Measurements from ENCODE around the gene KCNV2. TPM values are rescaled to one million over a fixed set of nuclear protein-coding genes. Genes with fewer than 3 reads are reported as not detected.
"Not testable (repeated sequence)": the region's sequence is repeated elsewhere in the genome, so short reads cannot be mapped to it uniquely, and the experiment has no call there.

The KCNV2 gene
- total RNA-seq, 2 experiments from 2014 or later, result not detected

GRCh38 chr9:2697492-2697891 lies 19.8 kb upstream of the KCNV2 start:
- Mint-ChIP-seq H3K4me1 (ENCODE audit: low read depth) (no peaks in the 10 kb centered on the region), H3K9me3 (no peaks in the 10 kb centered on the region), H3K27me3 (ENCODE audit: low read depth) (no peaks in the 10 kb centered on the region), H3K4me3 (no peak overlapping the region), H3K27ac (no peak overlapping the region), H3K36me3 (ENCODE audit: low read depth) (peaks cover 3% of the 10 kb centered on the region)
- intact Hi-C loops (cut with micrococcal nuclease), result no loop called here
- CTCF ChIA-PET, result no interaction called here
- no peak for DNase-seq

GRCh38 chr9:2700398-2700797 lies 16.9 kb upstream of the KCNV2 start:
- DNase-seq, result no peak
- H3K9me3 Mint-ChIP-seq, result no peaks in the 10 kb centered on the region
- peaks cover 3% of the 10 kb centered on the region for H3K36me3 Mint-ChIP-seq (ENCODE audit: low read depth)
- H3K27me3 Mint-ChIP-seq (ENCODE audit: low read depth), result no peaks in the 10 kb centered on the region
- intact Hi-C loops (cut with micrococcal nuclease), result no loop called here
- H3K27ac Mint-ChIP-seq, result no peak overlapping the region
- no peak overlapping the region for H3K4me3 Mint-ChIP-seq
- no peaks in the 10 kb centered on the region for H3K4me1 Mint-ChIP-seq (ENCODE audit: low read depth)
- CTCF ChIA-PET, result no interaction called here

DNA sequence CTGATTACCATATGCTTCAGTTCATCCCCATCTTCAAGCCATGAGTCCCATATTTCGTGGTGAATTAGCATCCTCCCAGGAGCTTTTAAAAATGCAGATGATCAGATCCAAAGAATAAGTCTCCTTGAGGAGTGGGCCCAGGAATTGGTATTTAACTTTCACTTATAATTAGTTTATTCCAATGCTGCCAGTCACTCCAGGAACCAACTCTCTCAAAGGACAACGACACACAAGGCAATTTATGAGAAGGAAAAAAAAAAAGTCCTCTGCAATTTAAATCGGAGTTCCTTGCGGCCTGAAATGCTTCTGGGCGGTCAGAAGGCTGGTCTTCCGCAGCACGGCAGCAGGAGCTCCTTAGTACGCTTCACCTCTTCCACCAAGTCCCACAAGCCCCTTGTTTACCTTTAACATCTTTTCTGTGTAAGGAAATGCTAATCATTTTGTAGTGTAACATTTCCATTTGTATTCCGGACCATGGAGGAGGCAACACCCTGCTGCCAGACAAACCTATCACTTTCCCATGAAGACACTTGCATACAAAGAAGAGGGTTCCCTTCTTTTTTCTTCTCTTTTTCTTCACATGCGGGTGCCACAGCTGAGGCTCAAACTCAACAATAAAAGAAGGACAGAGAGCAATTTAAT lies 16.3 kb upstream of the KCNV2 start:
- intact Hi-C loops (cut with micrococcal nuclease), result no loop called here
- CTCF ChIA-PET, result no interaction called here
- no peaks in the 10 kb centered on the region for H3K9me3 Mint-ChIP-seq
- no peak overlapping the region for H3K4me3 Mint-ChIP-seq
- H3K27me3 Mint-ChIP-seq (ENCODE audit: low read depth), result no peaks in the 10 kb centered on the region
- no peaks in the 10 kb centered on the region for H3K4me1 Mint-ChIP-seq (ENCODE audit: low read depth)
- peaks cover 3% of the 10 kb centered on the region for H3K36me3 Mint-ChIP-seq (ENCODE audit: low read depth)
- no peak overlapping the region for H3K27ac Mint-ChIP-seq
- no peak for DNase-seq

DNA sequence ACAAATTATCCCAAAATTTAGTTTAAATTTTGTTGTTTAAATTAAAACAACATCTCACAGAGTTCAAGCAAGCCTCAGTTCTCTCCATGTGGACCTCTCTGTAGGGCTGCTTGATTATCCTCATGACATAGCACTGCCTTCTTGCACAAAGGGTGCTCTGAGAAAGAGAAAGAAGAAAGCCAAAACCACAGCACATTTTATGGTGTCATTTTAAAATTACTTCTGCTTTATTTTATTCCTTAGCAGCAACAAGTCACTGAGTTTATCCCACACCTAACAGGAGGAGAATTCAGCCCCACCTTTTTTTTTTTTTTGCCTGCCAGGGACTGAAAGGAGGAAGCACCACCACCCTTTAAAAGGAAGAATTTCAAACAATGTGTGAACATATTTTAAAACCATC lies 12.8 kb upstream of the KCNV2 start:
- CTCF ChIA-PET, result no interaction called here
- H3K4me1 Mint-ChIP-seq (ENCODE audit: low read depth), result no peaks in the 10 kb centered on the region
- H3K36me3 Mint-ChIP-seq (ENCODE audit: low read depth), result peaks cover 7% of the 10 kb centered on the region

GRCh38 chr9:2707256-2707655 lies 10.1 kb upstream of the KCNV2 start:
- H3K36me3 Mint-ChIP-seq (ENCODE audit: low read depth); H3K4me3 Mint-ChIP-seq; H3K9me3 Mint-ChIP-seq; intact Hi-C loops (cut with micrococcal nuclease); CTCF ChIA-PET; DNase-seq; H3K27ac Mint-ChIP-seq; H3K4me1 Mint-ChIP-seq (ENCODE audit: low read depth); H3K27me3 Mint-ChIP-seq (ENCODE audit: low read depth): not testable (repeated sequence)

More for the DNA sequence above, 12.8 kb upstream of the KCNV2 start:
- intact Hi-C loops (cut with micrococcal nuclease), result no loop called here
- no peak overlapping the region for H3K4me3 Mint-ChIP-seq
- no peak overlapping the region for H3K27ac Mint-ChIP-seq
- peaks cover 6% of the 10 kb centered on the region for H3K9me3 Mint-ChIP-seq
- no peaks in the 10 kb centered on the region for H3K27me3 Mint-ChIP-seq (ENCODE audit: low read depth)
- DNase-seq, result no peak

DNA sequence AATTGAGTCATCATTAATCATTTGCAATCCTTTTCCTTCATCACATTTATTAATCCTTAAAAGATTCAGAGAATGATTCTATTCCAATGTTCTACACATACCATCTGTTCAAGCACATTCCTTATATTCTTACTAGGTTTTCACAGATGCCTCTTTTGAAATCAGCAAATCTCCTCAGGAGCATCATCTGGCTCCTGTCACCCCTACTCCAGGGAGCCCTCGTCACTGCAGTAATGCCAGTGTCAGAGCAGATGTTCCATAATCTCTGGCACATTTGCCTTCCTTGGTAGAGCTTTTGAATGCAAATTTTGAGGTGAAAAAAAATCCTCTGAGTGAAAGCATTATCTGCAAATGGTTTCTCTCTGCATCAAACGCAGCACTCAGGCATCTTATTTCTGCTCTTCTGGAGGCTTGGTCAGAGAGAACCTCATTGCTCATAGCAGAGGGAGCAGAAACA lies 7.6 kb upstream of the KCNV2 start:
- peaks cover 6% of the 10 kb centered on the region for H3K9me3 Mint-ChIP-seq
- H3K27me3 Mint-ChIP-seq (ENCODE audit: low read depth), result no peaks in the 10 kb centered on the region
- CTCF ChIA-PET, result no interaction called here
- H3K36me3 Mint-ChIP-seq (ENCODE audit: low read depth), result peaks cover 9% of the 10 kb centered on the region
- intact Hi-C loops (cut with micrococcal nuclease), result no loop called here
- H3K4me3 Mint-ChIP-seq, result no peak overlapping the region
- H3K4me1 Mint-ChIP-seq (ENCODE audit: low read depth), result no peaks in the 10 kb centered on the region
- no peak overlapping the region for H3K27ac Mint-ChIP-seq
- DNase-seq, result no peak

- peaks cover 6% of the 10 kb centered on the region for H3K9me3 Mint-ChIP-seq
- DNase-seq, result no peak
- intact Hi-C loops (cut with micrococcal nuclease), result no loop called here
- H3K27me3 Mint-ChIP-seq (ENCODE audit: low read depth), result no peaks in the 10 kb centered on the region
- CTCF ChIA-PET, result no interaction called here
- H3K27ac Mint-ChIP-seq, result no peak overlapping the region
- no peaks in the 10 kb centered on the region for H3K4me1 Mint-ChIP-seq (ENCODE audit: low read depth)
- peaks cover 9% of the 10 kb centered on the region for H3K36me3 Mint-ChIP-seq (ENCODE audit: low read depth)
- no peak overlapping the region for H3K4me3 Mint-ChIP-seq
Observed at GRCh38 chr9:2711716-2712115, 5.6 kb upstream of the KCNV2 start.

- H3K9me3 Mint-ChIP-seq, result peaks cover 8% of the 10 kb centered on the region
- no peak overlapping the region for H3K27ac Mint-ChIP-seq
- no peak overlapping the region for H3K4me3 Mint-ChIP-seq
- CTCF ChIA-PET, result interaction anchor here (0.6 kb wide), 1 partner anchor 1458 kb away, joined by 3 read pairs; no protein-coding TSS in a partner anchor
- DNase-seq, result no peak
- no peaks in the 10 kb centered on the region for H3K4me1 Mint-ChIP-seq (ENCODE audit: low read depth)
- no peaks in the 10 kb centered on the region for H3K27me3 Mint-ChIP-seq (ENCODE audit: low read depth)
- intact Hi-C loops (cut with micrococcal nuclease), result no loop called here
- peaks cover 27% of the 10 kb centered on the region for H3K36me3 Mint-ChIP-seq (ENCODE audit: low read depth)
Observed at GRCh38 chr9:2718001-2718697, 839 bp downstream of the KCNV2 start.

DNA sequence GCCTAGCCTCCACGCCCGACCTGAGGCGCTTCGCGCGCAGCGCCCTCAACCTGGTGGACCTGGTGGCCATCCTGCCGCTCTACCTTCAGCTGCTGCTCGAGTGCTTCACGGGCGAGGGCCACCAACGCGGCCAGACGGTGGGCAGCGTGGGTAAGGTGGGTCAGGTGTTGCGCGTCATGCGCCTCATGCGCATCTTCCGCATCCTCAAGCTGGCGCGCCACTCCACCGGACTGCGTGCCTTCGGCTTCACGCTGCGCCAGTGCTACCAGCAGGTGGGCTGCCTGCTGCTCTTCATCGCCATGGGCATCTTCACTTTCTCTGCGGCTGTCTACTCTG lies 1.4 kb downstream of the KCNV2 start:
- no peak for DNase-seq
- no peaks in the 10 kb centered on the region for H3K27me3 Mint-ChIP-seq (ENCODE audit: low read depth)
- H3K36me3 Mint-ChIP-seq (ENCODE audit: low read depth), result peaks cover 25% of the 10 kb centered on the region
- no peak overlapping the region for H3K4me3 Mint-ChIP-seq
- no peaks in the 10 kb centered on the region for H3K4me1 Mint-ChIP-seq (ENCODE audit: low read depth)
- intact Hi-C loops (cut with micrococcal nuclease), result no loop called here
- no peak overlapping the region for H3K27ac Mint-ChIP-seq
- CTCF ChIA-PET, result no interaction called here
- peaks cover 8% of the 10 kb centered on the region for H3K9me3 Mint-ChIP-seq

DNA sequence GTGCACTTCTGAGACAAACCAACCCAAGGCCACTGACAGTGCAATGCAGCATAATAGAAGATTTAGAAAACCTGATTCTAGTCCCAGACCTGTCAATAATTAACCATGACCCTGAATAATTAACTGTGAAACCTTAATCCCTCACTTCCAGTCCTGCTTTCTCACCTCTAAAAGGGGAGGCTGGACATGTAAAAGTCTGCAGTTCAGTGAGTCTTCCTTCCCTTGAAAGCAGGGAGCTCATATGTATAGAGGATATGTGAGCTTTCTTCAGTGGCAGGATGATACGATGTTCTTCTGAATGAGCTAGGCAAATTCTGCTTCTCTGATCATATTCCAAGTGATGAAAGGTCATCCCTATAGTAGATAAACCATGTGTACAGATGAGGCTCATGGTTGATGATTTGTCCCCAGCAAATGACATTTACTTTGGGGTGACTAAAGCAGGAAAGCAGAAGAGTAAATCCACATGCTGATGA lies 2.9 kb downstream of the KCNV2 start:
- Mint-ChIP-seq H3K4me3 (no peak overlapping the region), H3K27me3 (ENCODE audit: low read depth) (no peaks in the 10 kb centered on the region), H3K27ac (no peak overlapping the region), H3K4me1 (ENCODE audit: low read depth) (no peaks in the 10 kb centered on the region), H3K9me3 (peaks cover 8% of the 10 kb centered on the region), H3K36me3 (ENCODE audit: low read depth) (peaks cover 25% of the 10 kb centered on the region)
- intact Hi-C loops (cut with micrococcal nuclease), result loop anchor here (10.0 kb wide), 1 partner anchor 485 kb away; no protein-coding TSS in a partner anchor
- no peak for DNase-seq
- CTCF ChIA-PET, result no interaction called here

DNA sequence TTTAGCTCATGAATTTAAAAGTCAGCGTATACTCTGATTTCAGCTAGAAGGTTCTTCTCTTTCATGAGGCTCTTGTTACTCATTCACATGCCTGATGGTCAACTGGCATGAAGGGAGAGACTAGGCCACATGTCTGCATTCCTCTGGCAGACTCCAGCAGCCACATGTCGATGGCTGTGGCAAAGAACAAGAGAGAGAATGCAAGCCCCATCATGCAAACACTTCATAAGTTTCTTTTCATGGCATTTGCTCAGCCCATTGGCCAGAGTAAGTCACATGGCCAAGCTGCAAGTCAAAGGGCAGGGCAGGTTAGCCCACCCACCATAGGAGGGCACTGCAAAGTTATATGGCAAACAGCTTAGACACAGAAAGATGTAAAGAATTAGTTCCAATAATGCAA lies 5.4 kb downstream of the KCNV2 start:
- no peak overlapping the region for H3K27ac Mint-ChIP-seq
- no peaks in the 10 kb centered on the region for H3K4me1 Mint-ChIP-seq (ENCODE audit: low read depth)
- no peak overlapping the region for H3K4me3 Mint-ChIP-seq
- DNase-seq, result no peak
- intact Hi-C loops (cut with micrococcal nuclease), result loop anchor here (10.0 kb wide), 1 partner anchor 488 kb away; no protein-coding TSS in a partner anchor
- CTCF ChIA-PET, result no interaction called here
- peaks cover 16% of the 10 kb centered on the region for H3K36me3 Mint-ChIP-seq (ENCODE audit: low read depth)
- peaks cover 5% of the 10 kb centered on the region for H3K9me3 Mint-ChIP-seq
- H3K27me3 Mint-ChIP-seq (ENCODE audit: low read depth), result no peaks in the 10 kb centered on the region

- H3K4me3 Mint-ChIP-seq, result no peak overlapping the region
- CTCF ChIA-PET, result no interaction called here
- intact Hi-C loops (cut with micrococcal nuclease), result loop anchor here (10.0 kb wide), 1 partner anchor 489 kb away; no protein-coding TSS in a partner anchor
- peaks cover 15% of the 10 kb centered on the region for H3K36me3 Mint-ChIP-seq (ENCODE audit: low read depth)
- no peaks in the 10 kb centered on the region for H3K27me3 Mint-ChIP-seq (ENCODE audit: low read depth)
- peaks cover 5% of the 10 kb centered on the region for H3K9me3 Mint-ChIP-seq
- no peak for DNase-seq
- H3K4me1 Mint-ChIP-seq (ENCODE audit: low read depth), result no peaks in the 10 kb centered on the region
- H3K27ac Mint-ChIP-seq, result no peak overlapping the region
Observed at GRCh38 chr9:2723376-2724065, 6.2 kb downstream of the KCNV2 start.
